Measurements from ENCODE around the gene CSF1. TPM values are rescaled to one million over a fixed set of nuclear protein-coding genes. Genes with fewer than 3 reads are reported as not detected.
"Not testable (repeated sequence)": the region's sequence is repeated elsewhere in the genome, so short reads cannot be mapped to it uniquely, and the experiment has no call there.

Gene CSF1
- total RNA-seq, 8 experiments from 2014 or later = 1.2 to 27.1 (median 9.1) TPM

- Histone ChIP-seq H3K27ac (no peak overlapping the region), H3K4me1 (replicated peaks in 1 of 2) (peaks cover 3 to 21% of the 10 kb centered on the region in 2 donors), H3K4me3 (no peak overlapping the region)
- in situ Hi-C loops (cut with MboI; ENCODE audit: low pct_unique_long_range_greater_than_20kb in 2 of 9, low sequenced_read_pairs in 9 of 9, unreplicated experiment in 9 of 9) = no loop called here
- ATAC-seq (replicated peaks in 6 of 8) = no peak
- WGBS, 10 experiments = 25 to 90% (median 59%) methylated on average over 1 to 3 of the region's 3 CpGs; no CpG with 5 or more reads in 4 of the 10 experiments
Observed at GRCh38 chr1:109877776-109878175, 32.9 kb upstream of the CSF1 start.

- Histone ChIP-seq H3K4me1 (replicated peaks in 1 of 2) (peaks cover 3 to 22% of the 10 kb centered on the region in 2 donors), H3K27ac (no peak overlapping the region), H3K4me3 (no peak overlapping the region)
- in situ Hi-C loops (cut with MboI; ENCODE audit: low pct_unique_long_range_greater_than_20kb in 2 of 9, low sequenced_read_pairs in 9 of 9, unreplicated experiment in 9 of 9) = no loop called here
- ATAC-seq (replicated peaks in 6 of 8) = no peak
- 40 to 98% (median 80%) methylated on average over 1 to 7 of the region's 8 CpGs; no CpG with 5 or more reads in 2 of the 10 experiments for WGBS, 10 experiments
Observed at GRCh38 chr1:109878531-109879104, 32.0 kb upstream of the CSF1 start.

- 17 to 85% (median 78%) methylated on average over 1 to 6 of the region's 6 CpGs; no CpG with 5 or more reads in 6 of the 10 experiments for WGBS, 10 experiments
- peaks cover 3 to 25% of the 10 kb centered on the region in 2 donors for H3K4me1 ChIP-seq (replicated peaks in 1 of 2)
- ATAC-seq (replicated peaks in 6 of 8); H3K4me3 ChIP-seq; in situ Hi-C loops (cut with MboI; ENCODE audit: low pct_unique_long_range_greater_than_20kb in 2 of 9, low sequenced_read_pairs in 9 of 9, unreplicated experiment in 9 of 9); H3K27ac ChIP-seq: not testable (repeated sequence)
Observed at GRCh38 chr1:109879371-109879770, 31.3 kb upstream of the CSF1 start.

GRCh38 chr1:109879881-109880525 is 30.6 kb upstream of the CSF1 start:
- WGBS, 10 experiments = 85 to 100% (median 93%) methylated on average over 2 to 10 of the region's 10 CpGs; no CpG with 5 or more reads in 1 of the 10 experiments
- Histone ChIP-seq H3K4me3 (no peak overlapping the region), H3K4me1 (replicated peaks in 1 of 2) (peaks cover 3 to 26% of the 10 kb centered on the region in 2 donors), H3K27ac (no peak overlapping the region)
- in situ Hi-C loops (cut with MboI; ENCODE audit: low pct_unique_long_range_greater_than_20kb in 2 of 9, low sequenced_read_pairs in 9 of 9, unreplicated experiment in 9 of 9) = no loop called here
- ATAC-seq (replicated peaks in 6 of 8) = no peak

GRCh38 chr1:109880971-109881894 is 29.4 kb upstream of the CSF1 start:
- Histone ChIP-seq H3K4me3 (no peak overlapping the region), H3K27ac (no peak overlapping the region), H3K4me1 (replicated peaks in 1 of 2) (peaks cover 3 to 26% of the 10 kb centered on the region in 2 donors)
- ATAC-seq (replicated peaks in 6 of 8) = no peak
- in situ Hi-C loops (cut with MboI; ENCODE audit: low pct_unique_long_range_greater_than_20kb in 2 of 9, low sequenced_read_pairs in 9 of 9, unreplicated experiment in 9 of 9) = no loop called here
- WGBS, 10 experiments = 33 to 91% (median 75%) methylated on average over 1 to 16 of the region's 20 CpGs; no CpG with 5 or more reads in 1 of the 10 experiments

GRCh38 chr1:109881906-109882287 is 28.8 kb upstream of the CSF1 start:
- in situ Hi-C loops (cut with MboI; ENCODE audit: low pct_unique_long_range_greater_than_20kb in 2 of 9, low sequenced_read_pairs in 9 of 9, unreplicated experiment in 9 of 9) = no loop called here
- no peak for ATAC-seq (replicated peaks in 6 of 8)
- no peak overlapping the region for H3K4me3 ChIP-seq
- WGBS, 10 experiments = 62 to 95% (median 86%) methylated on average over 2 to 4 of the region's 4 CpGs; no CpG with 5 or more reads in 3 of the 10 experiments
- H3K4me1 ChIP-seq (replicated peaks in 1 of 2) = peaks cover 3 to 25% of the 10 kb centered on the region in 2 donors
- no peak overlapping the region for H3K27ac ChIP-seq

GRCh38 chr1:109882288-109883245 is 28.1 kb upstream of the CSF1 start:
- H3K4me3 ChIP-seq = no peak overlapping the region
- peak in 3 of 8 experiments; percentile 48 to 81 (median 73) for ATAC-seq (replicated peaks in 6 of 8)
- H3K4me1 ChIP-seq (replicated peaks in 1 of 2) = peaks cover 0 to 18% of the 10 kb centered on the region in 2 donors
- in situ Hi-C loops (cut with MboI; ENCODE audit: low pct_unique_long_range_greater_than_20kb in 2 of 9, low sequenced_read_pairs in 9 of 9, unreplicated experiment in 9 of 9) = no loop called here
- 72 to 100% (median 82%) methylated on average over 1 to 5 of the region's 15 CpGs; no CpG with 5 or more reads in 4 of the 10 experiments for WGBS, 10 experiments
- H3K27ac ChIP-seq = no peak overlapping the region

- in situ Hi-C loops (cut with MboI; ENCODE audit: low pct_unique_long_range_greater_than_20kb in 2 of 9, low sequenced_read_pairs in 9 of 9, unreplicated experiment in 9 of 9) = no loop called here
- no peak overlapping the region for H3K4me3 ChIP-seq
- peaks cover 0 to 16% of the 10 kb centered on the region in 2 donors for H3K4me1 ChIP-seq (replicated peaks in 1 of 2)
- H3K27ac ChIP-seq = no peak overlapping the region
- peak in 3 of 8 experiments; percentile 81 to 98 (median 96) for ATAC-seq (replicated peaks in 6 of 8)
- WGBS, 10 experiments = 45 to 97% (median 86%) methylated on average over 3 to 9 of the region's 9 CpGs; no CpG with 5 or more reads in 4 of the 10 experiments
Observed at GRCh38 chr1:109883248-109883955, 27.2 kb upstream of the CSF1 start.

GRCh38 chr1:109884242-109884891 is 26.3 kb upstream of the CSF1 start:
- in situ Hi-C loops (cut with MboI; ENCODE audit: low pct_unique_long_range_greater_than_20kb in 2 of 9, low sequenced_read_pairs in 9 of 9, unreplicated experiment in 9 of 9) = no loop called here
- WGBS, 10 experiments = 73 to 100% (median 93%) methylated on average over 3 to 8 of the region's 8 CpGs; no CpG with 5 or more reads in 4 of the 10 experiments
- H3K4me3 ChIP-seq = no peak overlapping the region
- H3K27ac ChIP-seq = no peak overlapping the region
- no peak for ATAC-seq (replicated peaks in 6 of 8)
- peaks cover 0 to 16% of the 10 kb centered on the region in 2 donors for H3K4me1 ChIP-seq (replicated peaks in 1 of 2)

GRCh38 chr1:109885589-109885988 is 25.1 kb upstream of the CSF1 start:
- in situ Hi-C loops (cut with MboI; ENCODE audit: low pct_unique_long_range_greater_than_20kb in 2 of 9, low sequenced_read_pairs in 9 of 9, unreplicated experiment in 9 of 9) = no loop called here
- WGBS, 10 experiments = 73 to 100% (median 92%) methylated on average over 1 to 3 of the region's 3 CpGs; no CpG with 5 or more reads in 3 of the 10 experiments
- H3K4me3 ChIP-seq = no peak overlapping the region
- peaks cover 0 to 16% of the 10 kb centered on the region in 2 donors for H3K4me1 ChIP-seq (replicated peaks in 1 of 2)
- no peak for ATAC-seq (replicated peaks in 6 of 8)
- H3K27ac ChIP-seq = no peak overlapping the region

GRCh38 chr1:109886827-109887226 is 23.8 kb upstream of the CSF1 start:
- in situ Hi-C loops (cut with MboI; ENCODE audit: low pct_unique_long_range_greater_than_20kb in 2 of 9, low sequenced_read_pairs in 9 of 9, unreplicated experiment in 9 of 9) = no loop called here
- no peak overlapping the region for H3K27ac ChIP-seq
- no peak overlapping the region for H3K4me3 ChIP-seq
- peaks cover 0 to 14% of the 10 kb centered on the region in 2 donors for H3K4me1 ChIP-seq (replicated peaks in 1 of 2)
- no peak for ATAC-seq (replicated peaks in 6 of 8)
- 47 to 92% (median 64%) methylated on average over 1 to 5 of the region's 5 CpGs; no CpG with 5 or more reads in 1 of the 10 experiments for WGBS, 10 experiments
